H1 (cell line): Measurements from ENCODE around the gene FOXE1. TPM values are rescaled to one million over a fixed set of nuclear protein-coding genes. Genes with fewer than 3 reads are reported as not detected.

ENCODE experiments used
- CTCF ChIA-PET: fragments of 300-600 bp; sonication (Branson Sonifier 250); formaldehyde crosslinking; loops from one replicate; lab custom pipeline; 2021; ENCODE audit not compliant: partially characterized antibody; lab: Charles Lee
- POLR2A ChIA-PET: fragments of 300-600 bp; sonication (Branson Sonifier 250); formaldehyde crosslinking; loops from one replicate; lab custom pipeline; 2021; ENCODE audit warnings: inconsistent platforms; ENCODE audit not compliant: partially characterized antibody; lab: Charles Lee
- DNase-seq, 2 experiments: peaks; one replicate each; pipeline versions ENCODE4 v3.0.0 to v3.0.0-alpha.2; 2010 to 2022; ENCODE audit warnings: low spot score in 2 of 2, low read depth in 1 of 2, mixed read lengths in 1 of 2
- FAIRE-seq: peaks from 2 replicates; lab custom pipeline; 2011; peaks lifted over from hg19 to GRCh38; lab: Jason Lieb, UNC
- H2AFZ ChIP-seq: 2 replicates; pipeline ENCODE4 v1.8.1; 2012; ENCODE audit warnings: low read length, inconsistent platforms
- H2AK5ac ChIP-seq: 2 replicates; pipeline ENCODE4 v1.6.1; 2013; ENCODE audit warnings: low read depth, low read length
- H2BK120ac ChIP-seq: replicated peaks from 2 replicates; pipeline ENCODE3; 2013; ENCODE audit warnings: low read depth, low read length, inconsistent platforms
- H2BK12ac ChIP-seq: 2 replicates; pipeline ENCODE4 v1.6.1; 2013; ENCODE audit warnings: low read depth, low read length
- H2BK15ac ChIP-seq: 2 replicates; pipeline ENCODE4 v1.6.1; 2013; ENCODE audit warnings: low read length
- H2BK20ac ChIP-seq: 2 replicates; pipeline ENCODE4 v1.6.1; 2013; ENCODE audit warnings: low read length
- H2BK5ac ChIP-seq: 2 replicates; pipeline ENCODE4 v1.6.1; 2013; ENCODE audit warnings: low read depth, low read length
- H3K14ac ChIP-seq: 2 replicates; pipeline ENCODE4 v1.6.1; 2013; ENCODE audit warnings: inconsistent platforms; ENCODE audit not compliant: insufficient read length
- H3K18ac ChIP-seq: 2 replicates; pipeline ENCODE4 v1.6.1; 2013; ENCODE audit warnings: low read length; ENCODE audit errors: extremely low read depth
- H3K23ac ChIP-seq: 2 replicates; pipeline ENCODE4 v1.6.1; 2013; ENCODE audit warnings: inconsistent platforms; ENCODE audit not compliant: insufficient read length
- H3K23me2 ChIP-seq: 2 replicates; pipeline ENCODE4 v1.6.1; 2013; ENCODE audit warnings: low read depth, low read length
- H3K27ac ChIP-seq: 2 replicates; pipeline ENCODE4 v1.6.1; 2011; ENCODE audit warnings: low read depth, low read length, inconsistent platforms
- H3K27me3 ChIP-seq, 4 experiments: replicated peaks in 1 of 4; 1 replicate in 1 of 4; 2 replicates in 3 of 4; pipeline versions ENCODE4 v1.6.1 to v1.8.1; 2011 to 2013; ENCODE audit warnings: low read length in 3 of 4, mild to moderate bottlenecking in 3 of 4, inconsistent platforms in 2 of 4, mixed read lengths in 2 of 4, moderate library complexity in 1 of 4; ENCODE audit not compliant: control insufficient read depth in 3 of 4, insufficient read depth in 3 of 4; ENCODE audit errors: extremely low read depth in 1 of 4
- H3K36me3 ChIP-seq, 4 experiments: 2 replicates each; pipeline versions ENCODE4 v1.6.1 to v1.8.1; 2011 to 2013; ENCODE audit warnings: mild to moderate bottlenecking in 4 of 4, low read length in 3 of 4, moderate library complexity in 2 of 4, control low read depth in 1 of 4, inconsistent platforms in 1 of 4; ENCODE audit not compliant: insufficient read depth in 4 of 4, control insufficient read depth in 2 of 4
- H3K4ac ChIP-seq: replicated peaks from 2 replicates; pipeline ENCODE3; 2013; ENCODE audit warnings: low read length, low read depth, mixed read lengths, inconsistent platforms; ENCODE audit not compliant: insufficient read length
- H3K4me1 ChIP-seq, 4 experiments: replicated peaks in 1 of 4; 1 replicate in 1 of 4; 2 replicates in 3 of 4; pipeline versions ENCODE4 v1.6.1 to v1.8.1; 2011 to 2013; ENCODE audit warnings: low read length in 3 of 4, inconsistent platforms in 2 of 4, mixed read lengths in 1 of 4; ENCODE audit not compliant: insufficient read depth in 4 of 4, control insufficient read depth in 3 of 4
- H3K4me2 ChIP-seq, 2 experiments: 2 replicates each; pipeline versions ENCODE4 v1.6.1 to v1.8.1; 2011 to 2013; ENCODE audit warnings: low read depth in 2 of 2, low read length in 2 of 2, control low read depth in 1 of 2, inconsistent platforms in 1 of 2, mild to moderate bottlenecking in 1 of 2; ENCODE audit not compliant: insufficient read depth in 1 of 2
- H3K4me3 ChIP-seq, 4 experiments: fragments of 200-600, 300-600 bp in 1 of 4; sonication (generic), shearing (Covaris generic), sonication (Bioruptor Twin) in 1 of 4; 2 replicates each; pipeline versions ENCODE4 v1.5.1 to v1.8.1; 2011 to 2016; ENCODE audit warnings: low read length in 4 of 4, low read depth in 3 of 4, control low read depth in 2 of 4, inconsistent platforms in 2 of 4, mild to moderate bottlenecking in 2 of 4, mixed read lengths in 1 of 4, moderate library complexity in 1 of 4; ENCODE audit not compliant: insufficient read depth in 2 of 4; ENCODE audit errors: extremely low read depth in 1 of 4
- H3K56ac ChIP-seq: replicated peaks from 2 replicates; pipeline ENCODE3; 2013; ENCODE audit warnings: low read depth, mild to moderate bottlenecking, mixed read lengths, low read length, inconsistent platforms; ENCODE audit not compliant: insufficient read length
- H3K79me1 ChIP-seq: 2 replicates; pipeline ENCODE4 v1.6.1; 2013; ENCODE audit warnings: low read depth, low read length, control low read depth
- H3K79me2 ChIP-seq, 2 experiments: 2 replicates each; pipeline versions ENCODE4 v1.6.1 to v1.8.1; 2012 to 2013; ENCODE audit warnings: low read length in 2 of 2, mild to moderate bottlenecking in 2 of 2, inconsistent platforms in 1 of 2; ENCODE audit not compliant: insufficient read depth in 2 of 2, control insufficient read depth in 1 of 2
- H3K9ac ChIP-seq, 4 experiments: replicated peaks in 1 of 4; 1 replicate in 1 of 4; 2 replicates in 3 of 4; pipeline versions ENCODE4 v1.6.1 to v1.8.1; 2011 to 2013; ENCODE audit warnings: low read depth in 3 of 4, low read length in 3 of 4, control low read depth in 2 of 4, mild to moderate bottlenecking in 2 of 4, moderate library complexity in 2 of 4, inconsistent platforms in 1 of 4; ENCODE audit errors: extremely low read depth in 1 of 4
- H3K9me3 ChIP-seq, 2 experiments: 2 replicates each; pipeline versions ENCODE4 v1.6.1 to v1.8.1; 2012 to 2013; ENCODE audit warnings: mild to moderate bottlenecking in 2 of 2, moderate library complexity in 2 of 2, control low read depth in 1 of 2, inconsistent platforms in 1 of 2, low read depth in 1 of 2, low read length in 1 of 2, mixed read lengths in 1 of 2; ENCODE audit not compliant: insufficient read depth in 2 of 2
- H4K20me1 ChIP-seq, 2 experiments: replicated peaks in 1 of 2; 2 replicates each; pipeline versions ENCODE3 to v1.8.1; 2011 to 2013; ENCODE audit warnings: inconsistent platforms in 2 of 2, low read length in 2 of 2, mild to moderate bottlenecking in 1 of 2; ENCODE audit not compliant: insufficient read depth in 2 of 2, control insufficient read depth in 1 of 2
- H4K5ac ChIP-seq: 2 replicates; pipeline ENCODE4 v1.6.1; 2013; ENCODE audit warnings: low read length, low read depth, mixed read lengths, inconsistent platforms; ENCODE audit not compliant: insufficient read length
- H4K8ac ChIP-seq: 2 replicates; pipeline ENCODE4 v1.8.0; 2013; ENCODE audit warnings: mild to moderate bottlenecking, moderate library complexity, low read length, inconsistent platforms; ENCODE audit not compliant: insufficient read depth; ENCODE audit errors: extremely low read depth
- H4K91ac ChIP-seq: replicated peaks from 2 replicates; pipeline ENCODE3; 2013; ENCODE audit warnings: low read length, mixed read lengths, inconsistent platforms; ENCODE audit not compliant: insufficient read length
- ATF2 ChIP-seq: IDR thresholded peaks from 2 replicates; pipeline ENCODE4 v1.6.1; 2012; ENCODE audit warnings: low read length, inconsistent platforms
- BACH1 ChIP-seq: IDR thresholded peaks from 2 replicates; pipeline ENCODE4 v1.6.1; 2012; ENCODE audit warnings: low read length, improper control_type of control experiment
- CBX8 ChIP-seq: fragments of 300-800, 300-1000 bp; sonication (generic); IDR thresholded peaks from 2 replicates; pipeline ENCODE4 v1.7.1; 2016; ENCODE audit warnings: low read depth, low read length, borderline replicate concordance
- CHD2 ChIP-seq: IDR thresholded peaks from 2 replicates; pipeline ENCODE4 v1.6.1; 2012; ENCODE audit warnings: low read length, improper control_type of control experiment
- CREB1 ChIP-seq: IDR thresholded peaks from 2 replicates; pipeline ENCODE4 v1.6.1; 2012; ENCODE audit warnings: inconsistent platforms
- JUN ChIP-seq: IDR thresholded peaks from 2 replicates; pipeline ENCODE4 v1.6.1; 2011; ENCODE audit warnings: low read depth, mild to moderate bottlenecking, improper control_type of control experiment, low read length
- POLR2A ChIP-seq, 2 experiments: IDR thresholded peaks; 1 replicate in 1 of 2; 2 replicates in 1 of 2; pipeline ENCODE4 v1.6.1; 2011; ENCODE audit warnings: low read depth in 2 of 2, low read length in 2 of 2, mild to moderate bottlenecking in 2 of 2; ENCODE audit errors: control extremely low read depth in 1 of 2
- RFX5 ChIP-seq: IDR thresholded peaks from 2 replicates; pipeline ENCODE4 v1.6.1; 2011; ENCODE audit warnings: low read depth, low read length, improper control_type of control experiment, borderline replicate concordance
- SIRT6 ChIP-seq: IDR thresholded peaks from one replicate; pipeline ENCODE4 v1.7.1; 2012; ENCODE audit warnings: low read length, inconsistent platforms
- SRF ChIP-seq: IDR thresholded peaks from 2 replicates; pipeline ENCODE4 v1.6.1; 2011; ENCODE audit warnings: mild to moderate bottlenecking, low read depth, low read length, moderate library complexity
- TAF7 ChIP-seq: optimal IDR thresholded peaks from 2 replicates; pipeline ENCODE3; 2011; ENCODE audit warnings: low read depth, mild to moderate bottlenecking, inconsistent platforms, low read length, moderate library complexity, borderline replicate concordance
- TBP ChIP-seq: IDR thresholded peaks from 2 replicates; pipeline ENCODE4 v1.6.1; 2011; ENCODE audit warnings: low read depth, low read length, improper control_type of control experiment
- TEAD4 ChIP-seq: IDR thresholded peaks from 2 replicates; pipeline ENCODE4 v1.6.1; 2012; ENCODE audit warnings: low read depth, low read length, inconsistent platforms, mixed read lengths
- WGBS, 2 experiments: shearing (Covaris generic) in 1 of 2; methylation state at CpG; one replicate each; pipeline versions ENCODE4 v1.1.6 to v1.1.7; 2013 to 2015; ENCODE audit warnings: low lambda C conversion rate in 2 of 2, mixed read lengths in 2 of 2, inconsistent platforms in 1 of 2, low coverage in 1 of 2, missing lambda C conversion rate in 1 of 2; ENCODE audit not compliant: insufficient replicate concordance in 2 of 2, insufficient coverage in 1 of 2, insufficient read length in 1 of 2; ENCODE audit errors: extremely low coverage in 1 of 2, missing lambda C conversion rate in 1 of 2; 5-methylcytosine and 5-hydroxymethylcytosine counted together
- polyA plus RNA-seq, 7 experiments: library from polyadenylated mRNA; depleted of rRNA in 3 of 7; stranded (reverse) in 5 of 7; unstranded in 2 of 7; fragments of >200 nt in 5 of 7; fragments of 200-250 nt in 2 of 7; gene quantifications; 1 replicate in 5 of 7; 2 replicates in 1 of 7; 4 replicates in 1 of 7; pipeline versions ENCODE4 v1.2.1 to v1.2.3, GENCODE V29; 2011 to 2013; ENCODE audit warnings: missing spikeins in 2 of 7, mixed read lengths in 2 of 7
- total RNA-seq: library from RNA; stranded (reverse); fragmentation: NEBNext Ultra II Directional; extraction: Animal tissue kit (Norgen Biotek cat#: 25700); gene quantifications from 2 replicates; pipeline ENCODE4 v1.2.1, GENCODE V29; 2021

The FOXE1 gene
- total and polyA plus RNA-seq, 2 of the 8 experiments (the other 6 are each of a cell fraction or from before 2014, with no cell fraction given): 0.03 TPM; not detected in 1

- H3K36me3 ChIP-seq: no peaks in the 10 kb centered on the region
- H3K79me2 ChIP-seq: no peaks in the 10 kb centered on the region
- ChIA-PET CTCF (interaction anchor here (1.1 to 4.6 kb wide), 5 partner anchors 45 to 137 kb away, joined by 3 to 27 read pairs (median 3); no protein-coding TSS in a partner anchor), POLR2A (interaction anchor here (0.6 kb wide), 1 partner anchor 60 kb away, joined by 5 read pairs; no protein-coding TSS in a partner anchor)
- no peak overlapping the region; the same call in 1 of the 2 replicates for H4K8ac ChIP-seq
- H2BK12ac ChIP-seq: no peak overlapping the region
- no peak overlapping the region for H3K4me2 ChIP-seq
- H2BK20ac ChIP-seq: 0 out of 2 replicates have a peak overlapping the region, but pooled peaks have one; percentile 11
- H3K18ac ChIP-seq: no peak overlapping the region
- peaks cover 3% of the 10 kb centered on the region; the same call in 1 of the 2 replicates for H3K23me2 ChIP-seq
- no peak overlapping the region for H2BK120ac ChIP-seq
- H4K5ac ChIP-seq: no peak overlapping the region
- no peak overlapping the region for H2AFZ ChIP-seq
- H3K9me3 ChIP-seq: no peaks in the 10 kb centered on the region
- H3K4me3 ChIP-seq: no peak overlapping the region
- DNase-seq (no peak), FAIRE-seq (no peak)
- H3K23ac ChIP-seq: no peak overlapping the region
- H3K4ac ChIP-seq: no peak overlapping the region
- peaks cover 54 to 63% (median 60%) of the 10 kb centered on the region in 4 experiments for H3K27me3 ChIP-seq
- TF ChIP-seq ATF2 (no peak), RFX5 (no peak), TAF7 (no peak), POLR2A (IDR thresholded peaks at IDR 0.05; ENCODE audit: control extremely low read depth in 1 of 2, low read depth in 2 of 2, low read length in 2 of 2) (no peak), SIRT6 (no peak), CHD2 (no peak), TBP (no peak), CREB1 (no peak), CBX8 (no peak), JUN (no peak), SRF (no peak), BACH1 (no peak), TEAD4 (no peak)
- no peak overlapping the region for H3K27ac ChIP-seq
- no peaks in the 10 kb centered on the region for H3K79me1 ChIP-seq
- H3K9ac ChIP-seq: no peak overlapping the region
- no peak overlapping the region for H4K91ac ChIP-seq
- WGBS, 2 experiments: 76% methylated on average over 4 of the region's 4 CpGs; no CpG with 5 or more reads in 1 of the 2 experiments
- H2BK5ac ChIP-seq: no peak overlapping the region
- no peak overlapping the region for H2AK5ac ChIP-seq
- H2BK15ac ChIP-seq: no peak overlapping the region; the same call in 1 of the 2 replicates
- no peak overlapping the region for H3K56ac ChIP-seq
- H3K4me1 ChIP-seq: peaks cover 5 to 13% (median 9%) of the 10 kb centered on the region in 4 experiments
- no peak overlapping the region for H3K14ac ChIP-seq
- H4K20me1 ChIP-seq: peaks cover 7 to 10% of the 10 kb centered on the region in 2 experiments
Observed at GRCh38 chr9:97846347-97846746, 6.7 kb upstream of the FOXE1 start.
